Spleen (tissue), 11 donors: Measurements from ENCODE around the gene VWC2. TPM values are rescaled to one million over a fixed set of nuclear protein-coding genes. Genes with fewer than 3 reads are reported as not detected.

Experiments used
- DNase-seq: peaks from one replicate; pipeline ENCODE4 v3.0.0-alpha.2; 2020
- H3K27ac ChIP-seq, 8 donors: fragments of 200-600 bp; sonication (generic) in 7 of 8; 1 replicate in 4 of 8; 2 replicates in 4 of 8; pipeline versions ENCODE4 v1.5.0 to v1.8.0; 2016 to 2021; ENCODE audit warnings: inconsistent platforms in 4 of 8, mild to moderate bottlenecking in 4 of 8, moderate library complexity in 1 of 8
- H3K27me3 ChIP-seq, 7 donors: fragments of 200-600 bp; sonication (generic) in 6 of 7; replicated peaks in 1 of 7; 1 replicate in 4 of 7; 2 replicates in 3 of 7; pipeline versions ENCODE4 v1.5.0 to v1.8.0; 2016 to 2021; ENCODE audit warnings: inconsistent platforms in 3 of 7, mild to moderate bottlenecking in 1 of 7
- H3K36me3 ChIP-seq, 6 donors: fragments of 200-600 bp; sonication (generic) in 5 of 6; 1 replicate in 4 of 6; 2 replicates in 2 of 6; pipeline versions ENCODE4 v1.5.0 to v1.8.0; 2016 to 2021; ENCODE audit warnings: inconsistent platforms in 2 of 6
- H3K4me1 ChIP-seq, 6 donors: fragments of 200-600 bp; sonication (generic) in 5 of 6; 1 replicate in 3 of 6; 2 replicates in 3 of 6; pipeline versions ENCODE4 v1.5.0 to v1.8.0; 2016 to 2021; ENCODE audit warnings: inconsistent platforms in 3 of 6
- H3K4me3 ChIP-seq, 8 donors: fragments of 200-600 bp; sonication (generic) in 7 of 8; 1 replicate in 4 of 8; 2 replicates in 4 of 8; pipeline versions ENCODE4 v1.5.0 to v1.8.0; 2016 to 2021; ENCODE audit warnings: inconsistent platforms in 4 of 8, mild to moderate bottlenecking in 4 of 8, moderate library complexity in 2 of 8
- H3K9me3 ChIP-seq, 8 donors: fragments of 200-600 bp; sonication (generic) in 7 of 8; 1 replicate in 4 of 8; 2 replicates in 4 of 8; pipeline versions ENCODE4 v1.5.0 to v1.8.0; 2016 to 2021; ENCODE audit warnings: inconsistent platforms in 4 of 8
- CTCF ChIP-seq, 11 experiments: fragments of 200-600 bp in 7 of 11; fragments of 450-650 bp in 4 of 11; sonication (generic) in 4 of 11; IDR thresholded peaks in 8 of 11; conservative IDR thresholded peaks in 3 of 11; 1 replicate in 7 of 11; 2 replicates in 4 of 11; pipeline versions ENCODE4 v1.4.0 to v1.8.0; 2016 to 2021; ENCODE audit warnings: antibody characterized with exemption in 11 of 11, inconsistent platforms in 4 of 11, mild to moderate bottlenecking in 1 of 11
- POLR2A ChIP-seq, 3 donors: fragments of 450-650 bp; IDR thresholded peaks; one replicate each; pipeline ENCODE4 v1.5.1; 2017; ENCODE audit warnings: antibody characterized with exemption in 3 of 3, mild to moderate bottlenecking in 1 of 3
- POLR2AphosphoS5 ChIP-seq, 3 donors: sonication (generic); formaldehyde crosslinking; IDR thresholded peaks; one replicate each; pipeline ENCODE4 v1.5.1; 2017; ENCODE audit warnings: antibody characterized with exemption in 3 of 3
- WGBS, 5 donors: extraction: QIAGEN DNeasy Blood & Tissue Kit in 3 of 5; methylation state at CpG; one replicate each; pipeline versions ENCODE4 v1.1.5 to v1.1.7; 2013 to 2018; 5-methylcytosine and 5-hydroxymethylcytosine counted together
- intact Hi-C: fragments of 100-400 bp; cut with DNase I; formaldehyde crosslinking; loops from one replicate; pipeline ENCODE4 v1.15.0; 2023; ENCODE audit warnings: low total_unique reads
- polyA plus RNA-seq, 3 donors: library from polyadenylated mRNA; stranded (reverse); fragments of 200-250 nt; gene quantifications; one replicate each; pipeline ENCODE4 v1.2.1, GENCODE V29; 2013
- total RNA-seq, 7 donors: library from RNA; depleted of rRNA in 3 of 7; stranded (reverse); fragments of >200 nt in 3 of 7; fragmentation: NEBNext Ultra II Directional in 4 of 7; extraction: Animal tissue kit (Norgen Biotek cat#: 25700) in 4 of 7; gene quantifications; one replicate each; pipeline versions ENCODE4 v1.1.0 to v1.2.1, GENCODE V29; 2016 to 2021
- donor health status: healthy with polysubstance abuse.
- donor health status: DM: no; HTN: no; CAD: no; lungs with moderate emphysema.
- donor health status: DM: no; HTN: no; CAD: no.
- donor health status: Bipolar disorder and iron deficiency.
- donor health status: healthy.
- donor health status: DM: no; HTN: no; CAD: no.
- donor health status: DM: yes; HTN: yes; CAD: no.

VWC2 gene
- total and polyA plus RNA-seq, 10 donors = under 0.01 to 0.11 (median 0.07) TPM; not detected in 7

GRCh38 chr7:49860293-49860692 is 86.9 kb downstream of the VWC2 start:
- no peaks in the 10 kb centered on the region for H3K4me1 ChIP-seq
- H3K4me3 ChIP-seq = no peak overlapping the region
- intact Hi-C loops = no loop called here
- TF ChIP-seq POLR2AphosphoS5 (IDR thresholded peaks at IDR 0.05) (no peak), POLR2A (IDR thresholded peaks at IDR 0.05) (no peak), CTCF (IDR thresholded peaks at IDR 0.05 in 8 of 11, conservative IDR thresholded peaks at IDR 0.05 in 3 of 11) (no peak)
- H3K27ac ChIP-seq = no peak overlapping the region
- no peaks in the 10 kb centered on the region for H3K36me3 ChIP-seq
- no peak for DNase-seq
- 90 to 95% (median 93%) methylated on average over 1 of the region's 1 CpG for WGBS, 5 donors
- no peaks in the 10 kb centered on the region for H3K9me3 ChIP-seq
- no peaks in the 10 kb centered on the region for H3K27me3 ChIP-seq

- WGBS, 5 donors = 73 to 83% (median 78%) methylated on average over 10 of the region's 10 CpGs
- H3K36me3 ChIP-seq = no peaks in the 10 kb centered on the region
- no peaks in the 10 kb centered on the region for H3K9me3 ChIP-seq
- no peaks in the 10 kb centered on the region for H3K27me3 ChIP-seq
- H3K27ac ChIP-seq = no peak overlapping the region
- H3K4me3 ChIP-seq = no peak overlapping the region
- H3K4me1 ChIP-seq = no peaks in the 10 kb centered on the region
- intact Hi-C loops = no loop called here
- DNase-seq = no peak
- TF ChIP-seq CTCF (IDR thresholded peaks at IDR 0.05 in 8 of 11, conservative IDR thresholded peaks at IDR 0.05 in 3 of 11) (no peak), POLR2A (IDR thresholded peaks at IDR 0.05) (no peak), POLR2AphosphoS5 (IDR thresholded peaks at IDR 0.05) (no peak)
These were observed 92.8 kb downstream of the VWC2 start for GRCh38 chr7:49866076-49866735.

- TF ChIP-seq CTCF (IDR thresholded peaks at IDR 0.05 in 8 of 11, conservative IDR thresholded peaks at IDR 0.05 in 3 of 11) = no peak
- TF ChIP-seq POLR2A (IDR thresholded peaks at IDR 0.05) = no peak
- no peak for TF ChIP-seq POLR2AphosphoS5 (IDR thresholded peaks at IDR 0.05)
- no peaks in the 10 kb centered on the region for H3K9me3 ChIP-seq
- intact Hi-C loops = no loop called here
- 55 to 68% (median 63%) methylated on average over 5 of the region's 5 CpGs for WGBS, 5 donors
- no peak overlapping the region for H3K27ac ChIP-seq
- H3K4me1 ChIP-seq = no peaks in the 10 kb centered on the region
- no peak for DNase-seq
- H3K4me3 ChIP-seq = no peak overlapping the region
- no peaks in the 10 kb centered on the region for H3K27me3 ChIP-seq
- no peaks in the 10 kb centered on the region for H3K36me3 ChIP-seq
These were observed 93.5 kb downstream of the VWC2 start for GRCh38 chr7:49866910-49867309.

- H3K27ac ChIP-seq = no peak overlapping the region
- no peaks in the 10 kb centered on the region for H3K9me3 ChIP-seq
- H3K4me1 ChIP-seq = no peaks in the 10 kb centered on the region
- intact Hi-C loops = no loop called here
- no peak for TF ChIP-seq CTCF (IDR thresholded peaks at IDR 0.05 in 8 of 11, conservative IDR thresholded peaks at IDR 0.05 in 3 of 11)
- TF ChIP-seq POLR2AphosphoS5 (IDR thresholded peaks at IDR 0.05) = no peak
- TF ChIP-seq POLR2A (IDR thresholded peaks at IDR 0.05) = no peak
- no peaks in the 10 kb centered on the region for H3K27me3 ChIP-seq
- no peaks in the 10 kb centered on the region for H3K36me3 ChIP-seq
- DNase-seq = no peak
- no peak overlapping the region for H3K4me3 ChIP-seq
- WGBS, 5 donors = 77 to 95% (median 83%) methylated on average over 1 of the region's 1 CpG
These were observed 100.0 kb downstream of the VWC2 start for GRCh38 chr7:49873420-49873819.
